ENCODE results near the gene ZNF799. TPM values are rescaled to one million over a fixed set of nuclear protein-coding genes. Genes with fewer than 3 reads are reported as not detected.

Gene ZNF799
- total RNA-seq, 1 experiment from 2014 or later = 5.2 TPM

GRCh38 chr19:12345197-12345596, 55.9 kb downstream of the ZNF799 start:
- Histone ChIP-seq H4K5ac (ENCODE audit: insufficient read length, low read depth, low read length) (no peak overlapping the region), H2AK5ac (ENCODE audit: insufficient read length, low read length) (no peak overlapping the region), H3K79me1 (ENCODE audit: insufficient read depth, low read depth, low read length, poor library complexity, severe bottlenecking) (no peaks in the 10 kb centered on the region), H3K23me2 (ENCODE audit: insufficient read length, low read depth, low read length, poor library complexity, severe bottlenecking) (no peaks in the 10 kb centered on the region), H3K9me3 (ENCODE audit: control insufficient read depth, low read depth, low read length) (peaks cover 34% of the 10 kb centered on the region), H3T11ph (ENCODE audit: low read length) (no peak overlapping the region), H2AFZ (ENCODE audit: low read length) (no peak overlapping the region), H4K20me1 (ENCODE audit: control insufficient read depth, insufficient read depth, insufficient read length) (no peaks in the 10 kb centered on the region), H2BK5ac (ENCODE audit: insufficient read length, low read length) (no peak overlapping the region), H3K27ac (ENCODE audit: insufficient read length, low read depth, low read length) (no peak overlapping the region), H3K23ac (ENCODE audit: insufficient read length, low read depth, low read length) (no peak overlapping the region), H2BK15ac (ENCODE audit: low read depth, low read length) (no peak overlapping the region), H3K79me2 (ENCODE audit: insufficient read depth, low read length) (no peaks in the 10 kb centered on the region), H3K56ac (ENCODE audit: insufficient read length, low read depth, low read length) (no peak overlapping the region), H3K4me2 (ENCODE audit: insufficient read depth, insufficient read length, low read length) (no peak overlapping the region), H2BK120ac (ENCODE audit: low read depth, low read length, poor library complexity, severe bottlenecking) (no peak overlapping the region), H3K9ac (ENCODE audit: extremely low read depth, insufficient read length, low read length) (no peak overlapping the region), H4K91ac (ENCODE audit: insufficient read length, low read depth, low read length) (no peak overlapping the region), H2BK20ac (ENCODE audit: low read depth, low read length, poor library complexity, severe bottlenecking) (no peak overlapping the region), H3K4ac (ENCODE audit: low read depth, low read length) (no peak overlapping the region), H4K8ac (replicated peaks; ENCODE audit: insufficient read length, low read depth, low read length) (no peak overlapping the region), H3K18ac (ENCODE audit: insufficient read length, low read depth, low read length) (no peak overlapping the region), H3K27me3 (ENCODE audit: insufficient read depth, low read length) (no peaks in the 10 kb centered on the region), H3K4me1 (ENCODE audit: insufficient read depth, low read length) (no peaks in the 10 kb centered on the region), H3K14ac (ENCODE audit: insufficient read depth, low read length) (no peak overlapping the region), H2BK12ac (ENCODE audit: insufficient read length, low read depth, low read length) (no peak overlapping the region)
- no peaks in the 10 kb centered on the region; the same call in 1 of the 2 replicates for H3K27me3 Mint-ChIP-seq (ENCODE audit: low read depth)
- no peak for DNase-seq
- WGBS (ENCODE audit: extremely low coverage, insufficient read length, low lambda C conversion rate) = no CpG with 5 or more reads among the region's 1 CpG
- no peak overlapping the region for H3K4me3 Mint-ChIP-seq
- H3K36me3 Mint-ChIP-seq (ENCODE audit: insufficient read depth in 1 of 3, low read depth in 3 of 3) = peaks cover 26 to 47% (median 34%) of the 10 kb centered on the region in 3 experiments
- no peaks in the 10 kb centered on the region for H3K4me1 Mint-ChIP-seq
- no peak overlapping the region for H3K27ac Mint-ChIP-seq
- TF ChIP-seq CTCF (conservative IDR thresholded peaks at IDR 0.05) = no peak
- H3K9me3 Mint-ChIP-seq = peaks cover 76 to 79% of the 10 kb centered on the region in 2 experiments

Other genes starting within 250 kb of the ZNF799 start
- gene ZNF625, start 244.5 kb downstream of the ZNF799 start, total RNA-seq (2021) = 28.1 and 30.7 TPM in 2 replicates
- gene ZNF136, start 238.2 kb downstream of the ZNF799 start, total RNA-seq (2021) = 9.8 and 10.8 TPM in 2 replicates
- 6.6 and 6.9 TPM in 2 replicates for gene ZNF44, start 106.4 kb downstream of the ZNF799 start, total RNA-seq (2021)
- 1.9 TPM in 2 replicates for gene ZNF563, start 67.6 kb downstream of the ZNF799 start, total RNA-seq (2021)
- gene ZNF442, start 35.6 kb downstream of the ZNF799 start, total RNA-seq (2021) = 3.7 and 4.0 TPM in 2 replicates
- 9.4 TPM in 2 replicates for gene ZNF443, start 39.8 kb upstream of the ZNF799 start, total RNA-seq (2021)
- 2.1 and 3.8 TPM in 2 replicates for gene ZNF709, start 83.5 kb upstream of the ZNF799 start, total RNA-seq (2021)
- 9.4 and 11.3 TPM in 2 replicates for gene ZNF564, start 150.2 kb upstream of the ZNF799 start, total RNA-seq (2021)
- 9.7 and 10.1 TPM in 2 replicates for gene ZNF490, start 209.5 kb upstream of the ZNF799 start, total RNA-seq (2021)
- gene ZNF791, start 209.6 kb upstream of the ZNF799 start, total RNA-seq (2021) = 20.2 and 22.8 TPM in 2 replicates

Data from H9 (cell line).